GM21423 (cell line): ENCODE measurements around the gene CSHL1.
"Not testable (repeated sequence)": the region's sequence is repeated elsewhere in the genome, so short reads cannot be mapped to it uniquely, and the experiment has no call there.

ENCODE experiments used
- ATAC-seq: cut with Tn5 transposase; IDR thresholded peaks from one replicate; pipeline ENCODE4 v1.9.1; 2021; ENCODE audit warnings: mild to moderate bottlenecking, moderate library complexity; ENCODE audit not compliant: unreplicated experiment

The CSHL1 gene

DNA sequence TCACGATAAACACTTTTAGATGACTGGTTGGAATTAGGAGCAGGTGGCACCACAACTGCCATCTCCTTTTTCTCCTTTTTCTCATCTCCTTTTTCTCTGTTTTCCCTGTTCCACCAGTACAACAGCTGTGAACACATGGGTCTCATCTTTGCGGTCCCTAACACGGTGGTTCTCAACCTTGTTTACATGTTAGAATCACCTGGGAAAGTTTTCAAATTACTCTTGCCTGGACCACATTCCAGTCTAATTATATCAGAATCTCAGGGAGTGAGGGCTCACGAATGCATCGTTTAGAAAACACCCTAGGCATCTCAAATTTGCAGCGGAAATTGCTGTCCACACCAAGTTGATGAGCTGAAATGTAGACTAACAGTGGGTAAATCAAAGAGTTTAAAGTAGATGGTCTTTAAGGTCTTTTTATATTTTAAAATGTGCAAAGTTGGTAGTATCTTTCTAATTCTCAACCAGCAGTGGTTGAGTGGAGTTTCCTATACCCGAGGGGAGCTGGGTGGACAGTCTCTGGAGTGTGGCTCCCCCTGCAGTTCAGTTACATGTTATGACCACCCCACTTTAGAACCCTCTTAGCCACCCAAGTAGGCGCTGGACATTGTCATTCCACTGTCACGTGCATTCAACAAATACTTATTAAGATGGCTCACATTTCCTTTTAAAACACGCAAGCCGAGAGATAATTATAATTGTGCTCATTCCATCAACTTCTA is 18.6 kb downstream of the CSHL1 start:
- not testable (repeated sequence) for ATAC-seq

GRCh38 chr17:63889026-63889848 is 21.8 kb downstream of the CSHL1 start:
- not testable (repeated sequence) for ATAC-seq

DNA sequence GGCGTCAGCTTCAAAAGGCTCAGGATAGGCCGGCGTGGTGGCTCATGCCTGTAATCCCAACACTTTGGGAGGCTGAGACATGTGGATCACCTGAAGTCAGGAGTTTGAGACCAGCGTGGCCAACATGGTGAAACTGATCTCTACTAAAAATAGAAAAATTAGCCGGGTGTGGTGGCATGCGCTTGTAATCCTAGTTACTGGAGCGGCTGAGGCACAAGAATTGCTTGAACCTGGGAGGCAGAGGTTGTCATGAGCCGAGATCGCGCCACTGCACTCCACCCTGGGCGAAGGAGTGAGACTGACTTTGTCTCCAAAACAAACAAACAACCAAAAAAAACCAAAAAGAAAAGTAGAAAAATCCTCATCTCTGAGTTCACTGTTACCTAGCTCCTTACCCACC is 25.9 kb downstream of the CSHL1 start:
- ATAC-seq: not testable (repeated sequence)

- ATAC-seq: not testable (repeated sequence)
Measured at GRCh38 chr17:63882626-63883126, 28.4 kb downstream of the CSHL1 start.

GRCh38 chr17:63881935-63882601 is 29.0 kb downstream of the CSHL1 start, which contains the start of gene GH2:
TSS of gene GH2 (minus strand) at chr17:63881944. CDS start at chr17:63881801, 143 bp downstream.
- no peak for ATAC-seq

DNA sequence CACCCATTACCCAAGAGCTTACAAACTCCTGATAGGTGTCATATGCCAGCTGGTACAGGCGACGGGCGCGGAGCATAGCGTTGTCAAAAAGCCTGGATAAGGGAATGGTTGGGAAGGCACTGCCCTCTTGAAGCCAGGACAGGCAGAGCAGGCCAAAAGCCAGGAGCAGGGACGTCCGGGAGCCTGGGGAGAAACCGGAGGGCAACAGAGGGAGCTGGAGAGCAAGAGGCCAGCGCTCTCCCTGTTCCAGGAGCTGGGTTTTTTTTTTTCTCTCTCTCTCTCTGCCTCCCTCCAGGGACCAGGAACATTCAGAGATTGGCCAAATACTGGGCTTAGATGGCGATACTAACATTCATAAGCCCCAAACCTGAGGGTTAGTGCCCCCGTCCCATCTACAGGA is 29.7 kb downstream of the CSHL1 start:
- not testable (repeated sequence) for ATAC-seq

GRCh38 chr17:63880706-63881105 is 30.4 kb downstream of the CSHL1 start:
- no peak for ATAC-seq

DNA sequence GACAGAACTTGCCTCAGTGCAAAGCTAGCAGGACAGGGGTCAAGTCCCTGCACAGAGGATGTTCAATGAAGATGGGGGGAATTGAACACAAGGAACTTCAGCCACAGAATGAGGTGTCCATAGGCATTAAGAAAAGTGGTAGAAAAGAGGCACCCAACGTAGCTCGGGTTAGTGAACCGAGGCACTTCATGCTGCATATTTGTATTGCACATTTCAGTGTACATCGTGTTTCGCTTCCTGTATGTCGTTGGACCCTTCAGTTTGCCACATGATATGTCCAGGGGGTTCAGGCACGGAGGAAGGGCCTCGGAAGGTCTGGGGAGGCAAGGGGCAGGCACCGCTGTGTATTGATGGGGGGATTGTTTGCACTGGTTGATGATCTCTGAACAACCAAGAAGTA is 32.6 kb downstream of the CSHL1 start:
- not testable (repeated sequence) for ATAC-seq

- not testable (repeated sequence) for ATAC-seq
Measured at GRCh38 chr17:63874693-63875092, 36.4 kb downstream of the CSHL1 start.

- not testable (repeated sequence) for ATAC-seq
Measured at GRCh38 chr17:63874061-63874626, 36.9 kb downstream of the CSHL1 start.

DNA sequence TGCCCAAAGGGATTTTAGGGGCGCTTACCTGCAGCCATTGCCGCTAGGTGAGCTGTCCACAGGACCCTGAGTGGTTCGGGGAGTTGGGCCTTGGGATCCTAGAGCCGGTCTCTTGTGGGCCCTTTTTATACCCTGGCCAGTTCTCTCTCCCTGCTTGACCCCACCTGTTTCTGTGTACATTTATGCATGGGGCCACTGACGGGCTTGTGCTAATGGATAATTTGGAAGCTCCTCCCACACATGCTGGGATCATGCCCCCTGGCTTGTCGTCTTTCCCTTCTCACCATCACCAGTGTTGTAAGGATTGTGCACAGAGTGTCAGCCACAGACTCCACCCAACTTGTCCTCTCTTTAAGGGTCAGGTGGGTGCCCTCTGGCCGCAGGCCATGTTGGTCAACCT is 37.5 kb downstream of the CSHL1 start, which contains the start of gene CSH2:
Gene CSH2 (minus strand): TSS at position 101 of the 400 bp plus-strand sequence. CDS start 63 bp downstream, at position 38.
- ATAC-seq: not testable (repeated sequence)

- ATAC-seq: not testable (repeated sequence)
Measured at GRCh38 chr17:63871646-63872365, 39.3 kb downstream of the CSHL1 start.

- not testable (repeated sequence) for ATAC-seq
Measured at GRCh38 chr17:63870292-63870665, 40.8 kb downstream of the CSHL1 start.

GRCh38 chr17:63869491-63870291 is 41.4 kb downstream of the CSHL1 start:
- ATAC-seq: not testable (repeated sequence)

GRCh38 chr17:63866625-63867024 is 44.4 kb downstream of the CSHL1 start:
- not testable (repeated sequence) for ATAC-seq
